Peyer's patch (tissue), 4 donors: Measurements from ENCODE around the gene CXorf49.

Experiments used
- POLR2A ChIP-seq, 2 donors: fragments of 450-650 bp; IDR thresholded peaks; one replicate each; pipeline ENCODE4 v1.5.1; 2017; ENCODE audit warnings: antibody characterized with exemption in 2 of 2, mild to moderate bottlenecking in 2 of 2, moderate library complexity in 2 of 2
- TF ChIP-seq, protein P1 (sequence below), 6 experiments: fragments of 450-650 bp in 4 of 6; fragments of 200-600 bp in 2 of 6; sonication (generic) in 1 of 6; IDR thresholded peaks; one replicate each; pipeline ENCODE4 v1.5.1; 2017 to 2019; ENCODE audit warnings: antibody characterized with exemption in 6 of 6, mild to moderate bottlenecking in 3 of 6, moderate library complexity in 1 of 6

- TF ChIP-seq, protein P1, sequence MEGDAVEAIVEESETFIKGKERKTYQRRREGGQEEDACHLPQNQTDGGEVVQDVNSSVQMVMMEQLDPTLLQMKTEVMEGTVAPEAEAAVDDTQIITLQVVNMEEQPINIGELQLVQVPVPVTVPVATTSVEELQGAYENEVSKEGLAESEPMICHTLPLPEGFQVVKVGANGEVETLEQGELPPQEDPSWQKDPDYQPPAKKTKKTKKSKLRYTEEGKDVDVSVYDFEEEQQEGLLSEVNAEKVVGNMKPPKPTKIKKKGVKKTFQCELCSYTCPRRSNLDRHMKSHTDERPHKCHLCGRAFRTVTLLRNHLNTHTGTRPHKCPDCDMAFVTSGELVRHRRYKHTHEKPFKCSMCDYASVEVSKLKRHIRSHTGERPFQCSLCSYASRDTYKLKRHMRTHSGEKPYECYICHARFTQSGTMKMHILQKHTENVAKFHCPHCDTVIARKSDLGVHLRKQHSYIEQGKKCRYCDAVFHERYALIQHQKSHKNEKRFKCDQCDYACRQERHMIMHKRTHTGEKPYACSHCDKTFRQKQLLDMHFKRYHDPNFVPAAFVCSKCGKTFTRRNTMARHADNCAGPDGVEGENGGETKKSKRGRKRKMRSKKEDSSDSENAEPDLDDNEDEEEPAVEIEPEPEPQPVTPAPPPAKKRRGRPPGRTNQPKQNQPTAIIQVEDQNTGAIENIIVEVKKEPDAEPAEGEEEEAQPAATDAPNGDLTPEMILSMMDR (IDR thresholded peaks at IDR 0.05): no peak
- TF ChIP-seq POLR2A (IDR thresholded peaks at IDR 0.05): no peak
These were observed 46.9 kb downstream of the CXorf49 start for GRCh38 chrX:71671043-71671780.
